SKM-1 (cell line): Measurements from ENCODE around the gene VKORC1.

Experiments used
- DNase-seq: peaks from one replicate; lab custom pipeline; 2025; ENCODE audit not compliant: unreplicated experiment; lab: John Stamatoyannopoulos, UW

The VKORC1 gene

GRCh38 chr16:31130336-31130891 lies 35.8 kb upstream of the VKORC1 start:
- peak; percentile 49 for DNase-seq

- no peak for DNase-seq
Observed at GRCh38 chr16:31129568-31130335, 35.2 kb upstream of the VKORC1 start.

DNA sequence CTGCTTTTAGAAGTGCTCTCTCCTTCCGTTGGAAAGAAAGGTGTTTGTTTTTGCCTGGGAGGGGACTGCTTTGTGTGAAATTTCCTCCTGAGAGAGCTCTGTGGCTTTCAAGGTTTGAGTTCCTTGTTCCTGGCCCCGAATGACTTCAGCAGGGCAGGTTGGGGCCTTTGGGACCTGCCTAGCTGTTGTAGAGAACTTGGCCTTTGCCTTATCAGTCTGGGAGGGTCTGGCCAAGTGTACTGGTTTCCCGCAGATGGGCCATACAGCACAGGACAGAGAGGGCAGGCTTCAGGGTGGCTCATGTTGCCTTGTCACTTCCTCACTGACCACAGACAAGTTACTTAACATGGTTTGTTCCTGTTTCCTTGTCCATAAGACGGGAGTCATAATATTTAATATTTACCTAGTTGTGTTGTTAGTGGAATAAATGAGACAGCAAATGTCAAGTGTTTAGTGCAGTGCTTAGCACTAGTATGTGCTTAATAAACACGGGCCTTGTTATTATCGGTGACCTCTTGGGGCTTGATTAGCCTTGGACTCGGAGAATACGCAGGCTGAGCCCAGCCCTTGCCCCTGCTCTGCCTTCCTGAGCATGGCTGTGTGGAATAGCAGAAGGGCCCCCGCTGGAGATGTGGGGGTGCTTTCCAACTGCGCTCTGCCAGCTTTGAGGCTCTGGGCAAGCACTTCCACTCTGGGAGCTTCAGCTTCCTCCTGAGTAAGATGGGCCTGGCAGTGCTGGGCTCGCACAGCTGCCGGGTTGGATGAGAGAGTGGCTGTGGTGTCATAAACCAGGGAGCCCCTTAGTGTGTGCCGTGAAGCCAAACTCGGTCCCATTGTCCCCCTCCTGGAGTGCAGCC lies 34.3 kb upstream of the VKORC1 start:
- peak; percentile 98 for DNase-seq

- no peak for DNase-seq
Observed at GRCh38 chr16:31127182-31127581, 32.6 kb upstream of the VKORC1 start.

GRCh38 chr16:31125844-31126243 lies 31.2 kb upstream of the VKORC1 start:
- DNase-seq = no peak

DNA sequence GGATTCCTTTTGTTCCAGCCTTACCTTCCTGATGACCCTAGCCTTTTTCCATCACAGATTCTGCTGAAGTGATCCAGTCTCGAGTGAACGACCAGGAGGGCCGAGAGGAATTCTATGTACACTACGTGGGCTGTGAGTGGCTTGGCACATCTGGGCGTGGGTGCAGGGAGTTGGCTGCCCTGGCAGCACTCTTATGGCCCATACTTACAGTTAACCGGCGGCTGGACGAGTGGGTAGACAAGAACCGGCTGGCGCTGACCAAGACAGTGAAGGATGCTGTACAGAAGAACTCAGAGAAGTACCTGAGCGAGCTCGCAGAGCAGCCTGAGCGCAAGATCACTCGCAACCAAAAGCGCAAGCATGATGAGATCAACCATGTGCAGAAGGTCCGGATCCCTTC lies 25.5 kb upstream of the VKORC1 start:
- no peak for DNase-seq

DNA sequence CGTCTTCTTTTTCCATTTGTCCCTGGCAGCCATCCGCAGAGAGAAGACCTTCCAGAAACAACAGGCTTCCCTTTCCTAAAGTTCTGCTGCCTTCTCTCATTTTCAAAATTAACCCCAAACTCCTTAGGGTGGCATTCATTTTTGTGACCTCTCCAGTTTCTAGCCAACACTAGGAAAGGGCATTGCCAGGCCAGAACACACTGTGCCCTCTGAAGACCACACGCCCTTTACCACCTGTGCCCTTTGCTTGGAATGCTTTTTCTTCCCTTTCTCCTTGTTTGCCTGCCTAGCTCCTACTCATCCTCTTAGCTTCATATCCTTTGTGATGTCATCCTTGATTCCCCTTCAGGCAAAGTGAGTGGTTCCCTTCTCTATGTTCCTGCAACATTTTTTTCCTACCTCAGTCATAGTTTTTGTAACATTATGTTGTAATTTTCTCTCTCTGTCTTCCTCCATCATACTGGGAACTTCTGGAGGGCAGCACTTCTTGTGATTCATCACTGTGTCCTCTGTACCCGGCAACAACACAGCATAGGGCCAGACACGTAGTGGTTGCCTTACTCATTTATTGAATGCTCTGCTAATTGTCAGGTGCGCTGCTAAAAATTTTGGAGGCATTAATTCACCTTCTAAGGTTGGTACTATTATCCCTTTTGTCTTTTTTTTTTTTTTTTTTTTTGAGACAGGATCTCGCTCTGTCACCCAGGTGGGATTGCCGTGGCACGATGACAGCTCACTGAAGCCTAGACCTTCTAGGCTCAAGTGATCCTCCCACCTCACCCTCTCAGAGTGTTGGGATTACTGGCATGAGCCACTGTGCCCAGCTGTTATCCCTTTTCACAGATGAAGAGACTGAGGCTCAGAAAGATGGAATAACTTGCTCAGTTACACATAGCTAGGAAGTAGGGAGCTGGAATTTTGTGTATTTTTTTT lies 23.9 kb upstream of the VKORC1 start:
- no peak for DNase-seq

- peak; percentile 96 for DNase-seq
Observed at GRCh38 chr16:31117384-31118222, 23.0 kb upstream of the VKORC1 start, which contains the start of gene KAT8. Gene KAT8, plus strand, starts transcription at chr16:31117664. Its CDS starts 18 bp downstream, at chr16:31117682.

DNA sequence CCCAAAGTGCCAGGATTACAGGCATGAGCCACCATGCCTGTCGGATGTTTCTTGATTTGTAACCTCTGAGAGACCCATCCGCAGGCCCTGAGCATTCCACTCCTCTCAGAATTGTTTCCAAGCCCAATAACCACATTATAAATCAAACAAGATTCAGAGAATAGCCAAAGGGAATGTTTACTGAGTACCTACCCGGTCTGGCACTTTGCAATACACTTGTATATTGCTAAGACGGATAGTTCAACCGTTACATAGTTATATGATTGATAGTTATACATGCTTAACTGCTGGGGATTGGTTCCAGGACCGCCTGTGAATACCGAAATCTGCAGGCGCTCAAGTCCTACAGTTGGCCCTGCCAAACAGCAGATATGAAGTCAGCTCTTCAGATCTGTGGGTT lies 19.9 kb upstream of the VKORC1 start:
- no peak for DNase-seq

DNA sequence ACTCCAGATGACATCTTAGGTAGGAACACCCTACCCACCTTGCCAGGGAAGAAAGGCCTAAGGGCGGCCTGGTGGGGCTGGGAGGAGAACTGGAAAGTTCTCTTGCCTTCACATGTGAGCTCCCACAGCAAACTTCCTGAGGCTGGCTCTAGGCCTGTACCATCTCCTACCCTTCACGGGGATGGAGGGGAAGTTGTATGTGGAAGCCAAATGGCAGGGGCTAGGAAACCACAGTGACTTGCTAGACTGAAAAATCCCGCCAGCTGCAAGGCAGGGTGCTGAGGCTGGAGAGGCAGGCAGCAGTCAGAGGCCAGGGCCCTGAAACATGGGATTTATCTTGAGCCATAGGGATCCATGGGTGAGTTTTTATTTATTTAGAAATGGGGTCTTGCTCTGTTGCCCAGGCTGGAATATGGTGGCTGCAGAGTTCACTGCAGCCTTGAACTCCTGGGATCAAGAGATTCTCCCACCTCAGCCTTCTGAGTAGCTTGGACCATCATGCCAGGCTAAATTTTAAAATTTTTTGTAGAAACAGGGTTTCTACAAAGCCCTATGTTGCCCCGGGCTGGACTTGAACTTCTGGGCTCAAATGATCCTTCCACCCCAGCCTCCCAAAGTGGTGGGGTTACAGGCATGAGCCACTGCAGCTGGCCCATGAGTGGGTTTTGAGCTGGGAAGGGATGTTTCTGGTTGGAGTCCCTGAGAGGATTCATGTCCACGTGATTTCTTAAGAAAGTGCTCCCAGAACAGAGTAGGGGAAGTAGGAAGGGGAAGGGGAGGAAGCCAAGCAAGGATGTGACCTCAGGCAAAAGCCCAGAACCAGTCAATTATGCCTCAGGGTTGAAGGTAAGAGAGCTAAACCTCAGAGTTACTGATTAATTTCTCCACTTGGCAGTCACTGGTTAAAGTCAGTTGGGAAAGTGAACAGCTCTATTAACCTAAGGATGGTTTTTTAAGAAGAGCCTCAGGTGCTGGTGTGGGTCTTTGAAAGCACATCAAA lies 18.8 kb upstream of the VKORC1 start:
- DNase-seq = peak; percentile 78

GRCh38 chr16:31112711-31113110 lies 18.1 kb upstream of the VKORC1 start:
- no peak for DNase-seq

GRCh38 chr16:31111881-31112466 lies 17.4 kb upstream of the VKORC1 start:
- no peak for DNase-seq

GRCh38 chr16:31110106-31111034 lies 15.8 kb upstream of the VKORC1 start:
- no peak for DNase-seq

DNA sequence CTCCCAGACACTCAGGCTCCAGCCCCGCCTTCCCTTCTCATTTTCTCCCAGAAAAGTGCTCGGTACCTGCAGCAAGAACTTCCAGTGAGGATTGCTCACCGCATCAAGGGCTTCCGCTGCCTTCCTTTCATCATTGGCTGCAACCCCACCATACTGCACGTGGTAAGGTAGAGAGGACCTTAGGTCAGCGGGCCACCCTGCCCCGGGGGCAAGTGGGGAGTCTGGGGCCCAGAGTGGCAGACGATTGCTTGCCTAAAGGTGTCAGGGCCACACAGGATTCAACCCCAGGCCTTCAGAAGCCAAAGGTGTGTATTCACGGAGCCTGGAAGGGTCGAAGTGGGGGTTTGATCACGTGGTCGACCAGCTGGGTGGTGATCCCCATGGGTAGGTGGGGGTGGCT lies 15.0 kb upstream of the VKORC1 start:
- no peak for DNase-seq

DNA sequence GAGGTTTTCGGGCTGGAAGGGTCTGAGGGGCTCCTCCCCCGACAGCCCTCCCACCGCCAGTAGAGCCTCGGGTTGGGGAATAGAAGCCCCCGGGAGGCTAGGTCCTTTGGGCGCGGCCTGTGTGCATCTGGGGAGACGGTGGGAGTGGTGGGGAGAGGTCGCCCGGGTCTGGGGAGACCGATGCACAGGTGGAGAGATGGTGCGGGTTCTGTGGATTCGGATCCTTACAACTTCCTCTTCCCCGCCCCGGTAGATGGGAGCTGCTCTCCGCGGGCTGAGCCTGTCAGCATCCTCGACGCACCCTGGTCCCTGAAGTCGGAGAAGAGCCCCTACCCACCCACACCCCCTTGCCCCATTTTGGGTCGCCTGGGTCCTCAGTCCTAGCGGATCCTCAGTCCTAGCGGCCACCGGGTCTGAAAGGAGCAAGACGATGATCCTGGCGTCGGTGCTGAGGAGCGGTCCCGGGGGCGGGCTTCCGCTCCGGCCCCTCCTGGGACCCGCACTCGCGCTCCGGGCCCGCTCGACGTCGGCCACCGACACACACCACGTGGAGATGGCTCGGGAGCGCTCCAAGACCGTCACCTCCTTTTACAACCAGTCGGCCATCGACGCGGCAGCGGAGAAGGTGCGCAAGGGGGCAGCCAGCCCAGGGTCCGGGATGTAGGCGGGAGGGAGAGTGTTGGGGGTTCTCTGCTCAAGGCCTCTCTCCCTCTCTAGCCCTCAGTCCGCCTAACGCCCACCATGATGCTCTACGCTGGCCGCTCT lies 14.4 kb upstream of the VKORC1 start:
- no peak for DNase-seq

DNA sequence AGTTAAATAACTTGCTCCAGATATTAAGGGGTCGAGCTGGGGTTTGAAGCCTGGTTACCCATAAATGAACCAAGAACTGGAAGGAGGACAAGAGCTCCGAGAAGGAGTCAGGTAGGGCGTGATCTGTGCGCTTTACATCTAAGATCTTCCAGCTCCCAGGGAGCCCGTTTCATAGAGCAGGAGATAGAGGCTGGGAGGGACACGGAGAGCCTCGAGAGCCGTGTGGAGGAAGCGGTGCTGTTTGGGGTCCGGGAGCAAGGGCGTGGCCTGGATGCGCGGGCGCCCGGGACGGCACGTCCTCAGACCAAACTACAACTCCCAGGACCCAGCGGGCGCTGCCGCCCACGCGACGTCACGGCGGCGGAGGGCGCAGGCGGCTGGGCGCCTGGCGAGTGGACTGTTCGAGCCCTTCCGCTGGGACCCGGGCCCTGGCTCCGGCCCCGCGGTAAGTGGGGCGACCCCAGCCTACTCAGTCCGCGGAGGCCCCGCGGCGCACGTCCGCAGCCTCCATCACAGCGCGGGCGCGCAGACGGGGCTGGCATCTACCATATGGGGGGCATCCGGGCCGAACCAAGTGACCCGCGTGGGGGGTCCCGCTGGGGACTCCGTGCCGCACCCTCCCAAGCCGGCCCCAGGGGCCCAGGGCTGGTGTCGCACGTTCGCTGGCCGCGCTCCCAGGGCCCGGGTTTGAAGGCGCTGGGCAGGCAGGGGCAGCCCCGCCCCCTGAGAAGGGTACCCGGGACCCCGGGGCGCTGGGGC lies 13.6 kb upstream of the VKORC1 start, which contains the start of gene BCKDK:
Gene BCKDK, plus strand, starts transcription at position 352 of the 759 bp plus-strand sequence. CDS start 838 bp downstream, outside the sequence.
- peak; percentile 57 for DNase-seq
